HEK293 (cell line): ENCODE measurements around the gene ZMYM2.

ENCODE experiments used
- KLF1 ChIP-seq: fragments of 450-650 bp; formaldehyde crosslinking; IDR thresholded peaks from 2 replicates; pipeline ENCODE4 v1.5.1; 2016; ENCODE audit warnings: missing biosample characterization, missing genetic modification characterization
- ZBTB7A ChIP-seq: fragments of 450-650 bp; formaldehyde crosslinking; IDR thresholded peaks from 2 replicates; pipeline ENCODE4 v1.5.1; 2016; ENCODE audit warnings: low read depth, missing biosample characterization, missing genetic modification characterization
- ZNF266 ChIP-seq: fragments of 450-650 bp; formaldehyde crosslinking; IDR thresholded peaks from 2 replicates; pipeline ENCODE4 v1.5.1; 2016; ENCODE audit warnings: missing biosample characterization, missing genetic modification characterization, low read depth
- ZNF510 ChIP-seq: fragments of 450-650 bp; formaldehyde crosslinking; IDR thresholded peaks from 2 replicates; pipeline ENCODE4 v1.5.1; 2018; ENCODE audit warnings: mild to moderate bottlenecking, missing genetic modification characterization, missing biosample characterization; ENCODE audit not compliant: insufficient replicate concordance
- ZNF530 ChIP-seq: fragments of 450-650 bp; formaldehyde crosslinking; IDR thresholded peaks from 2 replicates; pipeline ENCODE4 v1.5.1; 2016; ENCODE audit warnings: low read depth, missing biosample characterization, missing genetic modification characterization
- ZNF76 ChIP-seq: fragments of 450-650 bp; formaldehyde crosslinking; IDR thresholded peaks from 2 replicates; pipeline ENCODE4; 2016; ENCODE audit warnings: low read depth, missing biosample characterization, missing genetic modification characterization, borderline replicate concordance
- TF ChIP-seq, protein P1 (sequence below): fragments of 450-650 bp; formaldehyde crosslinking; IDR thresholded peaks from 2 replicates; pipeline ENCODE4 v1.5.1; 2016; ENCODE audit warnings: missing biosample characterization, missing genetic modification characterization
- TF ChIP-seq, protein P2 (sequence below): fragments of 450-650 bp; formaldehyde crosslinking; IDR thresholded peaks from 2 replicates; pipeline ENCODE4 v1.5.1; 2016; ENCODE audit warnings: missing biosample characterization, missing genetic modification characterization
- TF ChIP-seq, protein P3 (sequence below): fragments of 450-650 bp; IDR thresholded peaks from 2 replicates; pipeline ENCODE4 v1.5.1; 2018; ENCODE audit warnings: missing biosample characterization, missing genetic modification characterization
- TF ChIP-seq, protein P4 (sequence below): fragments of 450-650 bp; formaldehyde crosslinking; IDR thresholded peaks from 2 replicates; pipeline ENCODE4 v1.5.1; 2016; ENCODE audit warnings: missing biosample characterization, missing genetic modification characterization
- TF ChIP-seq, protein P5 (sequence below): IDR thresholded peaks from 2 replicates; pipeline ENCODE4 v1.6.1; 2011; ENCODE audit warnings: mild to moderate bottlenecking, low read depth, low read length, borderline replicate concordance
- TF ChIP-seq, protein P6 (sequence below): fragments of 450-650 bp; formaldehyde crosslinking; IDR thresholded peaks from 2 replicates; pipeline ENCODE4 v1.5.1; 2017; ENCODE audit warnings: missing biosample characterization, missing genetic modification characterization

DNA sequence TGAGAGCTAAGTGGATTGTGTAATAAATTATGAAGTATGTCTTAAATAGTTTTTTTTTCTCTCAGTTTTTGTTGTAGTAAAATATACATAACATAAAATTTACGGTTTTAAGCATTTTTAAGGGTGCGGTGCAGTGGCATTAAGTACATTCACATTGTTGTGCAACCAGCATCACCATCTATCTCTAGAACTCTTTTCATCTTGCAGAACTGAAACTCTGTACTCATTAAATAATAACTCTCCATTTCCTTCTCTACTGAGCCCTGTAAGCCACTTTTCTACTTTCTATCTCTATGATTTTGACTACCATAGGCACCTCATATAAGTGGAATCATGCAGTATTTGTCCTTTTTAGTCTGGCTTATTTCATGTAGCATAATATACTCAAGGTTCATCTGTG is 115.2 kb downstream of the ZMYM2 start:
- TF ChIP-seq, protein P1, sequence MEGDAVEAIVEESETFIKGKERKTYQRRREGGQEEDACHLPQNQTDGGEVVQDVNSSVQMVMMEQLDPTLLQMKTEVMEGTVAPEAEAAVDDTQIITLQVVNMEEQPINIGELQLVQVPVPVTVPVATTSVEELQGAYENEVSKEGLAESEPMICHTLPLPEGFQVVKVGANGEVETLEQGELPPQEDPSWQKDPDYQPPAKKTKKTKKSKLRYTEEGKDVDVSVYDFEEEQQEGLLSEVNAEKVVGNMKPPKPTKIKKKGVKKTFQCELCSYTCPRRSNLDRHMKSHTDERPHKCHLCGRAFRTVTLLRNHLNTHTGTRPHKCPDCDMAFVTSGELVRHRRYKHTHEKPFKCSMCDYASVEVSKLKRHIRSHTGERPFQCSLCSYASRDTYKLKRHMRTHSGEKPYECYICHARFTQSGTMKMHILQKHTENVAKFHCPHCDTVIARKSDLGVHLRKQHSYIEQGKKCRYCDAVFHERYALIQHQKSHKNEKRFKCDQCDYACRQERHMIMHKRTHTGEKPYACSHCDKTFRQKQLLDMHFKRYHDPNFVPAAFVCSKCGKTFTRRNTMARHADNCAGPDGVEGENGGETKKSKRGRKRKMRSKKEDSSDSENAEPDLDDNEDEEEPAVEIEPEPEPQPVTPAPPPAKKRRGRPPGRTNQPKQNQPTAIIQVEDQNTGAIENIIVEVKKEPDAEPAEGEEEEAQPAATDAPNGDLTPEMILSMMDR (tag by site-specific recombination): no peak
- no peak for TF ChIP-seq ZNF266 (tag by site-specific recombination)
- TF ChIP-seq, protein P2, sequence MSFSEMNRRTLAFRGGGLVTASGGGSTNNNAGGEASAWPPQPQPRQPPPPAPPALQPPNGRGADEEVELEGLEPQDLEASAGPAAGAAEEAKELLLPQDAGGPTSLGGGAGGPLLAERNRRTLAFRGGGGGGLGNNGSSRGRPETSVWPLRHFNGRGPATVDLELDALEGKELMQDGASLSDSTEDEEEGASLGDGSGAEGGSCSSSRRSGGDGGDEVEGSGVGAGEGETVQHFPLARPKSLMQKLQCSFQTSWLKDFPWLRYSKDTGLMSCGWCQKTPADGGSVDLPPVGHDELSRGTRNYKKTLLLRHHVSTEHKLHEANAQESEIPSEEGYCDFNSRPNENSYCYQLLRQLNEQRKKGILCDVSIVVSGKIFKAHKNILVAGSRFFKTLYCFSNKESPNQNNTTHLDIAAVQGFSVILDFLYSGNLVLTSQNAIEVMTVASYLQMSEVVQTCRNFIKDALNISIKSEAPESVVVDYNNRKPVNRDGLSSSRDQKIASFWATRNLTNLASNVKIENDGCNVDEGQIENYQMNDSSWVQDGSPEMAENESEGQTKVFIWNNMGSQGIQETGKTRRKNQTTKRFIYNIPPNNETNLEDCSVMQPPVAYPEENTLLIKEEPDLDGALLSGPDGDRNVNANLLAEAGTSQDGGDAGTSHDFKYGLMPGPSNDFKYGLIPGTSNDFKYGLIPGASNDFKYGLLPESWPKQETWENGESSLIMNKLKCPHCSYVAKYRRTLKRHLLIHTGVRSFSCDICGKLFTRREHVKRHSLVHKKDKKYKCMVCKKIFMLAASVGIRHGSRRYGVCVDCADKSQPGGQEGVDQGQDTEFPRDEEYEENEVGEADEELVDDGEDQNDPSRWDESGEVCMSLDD (tag by site-specific recombination): no peak
- TF ChIP-seq, protein P3, sequence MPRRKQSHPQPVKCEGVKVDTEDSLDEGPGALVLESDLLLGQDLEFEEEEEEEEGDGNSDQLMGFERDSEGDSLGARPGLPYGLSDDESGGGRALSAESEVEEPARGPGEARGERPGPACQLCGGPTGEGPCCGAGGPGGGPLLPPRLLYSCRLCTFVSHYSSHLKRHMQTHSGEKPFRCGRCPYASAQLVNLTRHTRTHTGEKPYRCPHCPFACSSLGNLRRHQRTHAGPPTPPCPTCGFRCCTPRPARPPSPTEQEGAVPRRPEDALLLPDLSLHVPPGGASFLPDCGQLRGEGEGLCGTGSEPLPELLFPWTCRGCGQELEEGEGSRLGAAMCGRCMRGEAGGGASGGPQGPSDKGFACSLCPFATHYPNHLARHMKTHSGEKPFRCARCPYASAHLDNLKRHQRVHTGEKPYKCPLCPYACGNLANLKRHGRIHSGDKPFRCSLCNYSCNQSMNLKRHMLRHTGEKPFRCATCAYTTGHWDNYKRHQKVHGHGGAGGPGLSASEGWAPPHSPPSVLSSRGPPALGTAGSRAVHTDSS (tag by site-specific recombination): no peak
- TF ChIP-seq KLF1 (tag by site-specific recombination): no peak
- TF ChIP-seq, protein P4, sequence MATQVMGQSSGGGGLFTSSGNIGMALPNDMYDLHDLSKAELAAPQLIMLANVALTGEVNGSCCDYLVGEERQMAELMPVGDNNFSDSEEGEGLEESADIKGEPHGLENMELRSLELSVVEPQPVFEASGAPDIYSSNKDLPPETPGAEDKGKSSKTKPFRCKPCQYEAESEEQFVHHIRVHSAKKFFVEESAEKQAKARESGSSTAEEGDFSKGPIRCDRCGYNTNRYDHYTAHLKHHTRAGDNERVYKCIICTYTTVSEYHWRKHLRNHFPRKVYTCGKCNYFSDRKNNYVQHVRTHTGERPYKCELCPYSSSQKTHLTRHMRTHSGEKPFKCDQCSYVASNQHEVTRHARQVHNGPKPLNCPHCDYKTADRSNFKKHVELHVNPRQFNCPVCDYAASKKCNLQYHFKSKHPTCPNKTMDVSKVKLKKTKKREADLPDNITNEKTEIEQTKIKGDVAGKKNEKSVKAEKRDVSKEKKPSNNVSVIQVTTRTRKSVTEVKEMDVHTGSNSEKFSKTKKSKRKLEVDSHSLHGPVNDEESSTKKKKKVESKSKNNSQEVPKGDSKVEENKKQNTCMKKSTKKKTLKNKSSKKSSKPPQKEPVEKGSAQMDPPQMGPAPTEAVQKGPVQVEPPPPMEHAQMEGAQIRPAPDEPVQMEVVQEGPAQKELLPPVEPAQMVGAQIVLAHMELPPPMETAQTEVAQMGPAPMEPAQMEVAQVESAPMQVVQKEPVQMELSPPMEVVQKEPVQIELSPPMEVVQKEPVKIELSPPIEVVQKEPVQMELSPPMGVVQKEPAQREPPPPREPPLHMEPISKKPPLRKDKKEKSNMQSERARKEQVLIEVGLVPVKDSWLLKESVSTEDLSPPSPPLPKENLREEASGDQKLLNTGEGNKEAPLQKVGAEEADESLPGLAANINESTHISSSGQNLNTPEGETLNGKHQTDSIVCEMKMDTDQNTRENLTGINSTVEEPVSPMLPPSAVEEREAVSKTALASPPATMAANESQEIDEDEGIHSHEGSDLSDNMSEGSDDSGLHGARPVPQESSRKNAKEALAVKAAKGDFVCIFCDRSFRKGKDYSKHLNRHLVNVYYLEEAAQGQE: no peak
- TF ChIP-seq, protein P5, sequence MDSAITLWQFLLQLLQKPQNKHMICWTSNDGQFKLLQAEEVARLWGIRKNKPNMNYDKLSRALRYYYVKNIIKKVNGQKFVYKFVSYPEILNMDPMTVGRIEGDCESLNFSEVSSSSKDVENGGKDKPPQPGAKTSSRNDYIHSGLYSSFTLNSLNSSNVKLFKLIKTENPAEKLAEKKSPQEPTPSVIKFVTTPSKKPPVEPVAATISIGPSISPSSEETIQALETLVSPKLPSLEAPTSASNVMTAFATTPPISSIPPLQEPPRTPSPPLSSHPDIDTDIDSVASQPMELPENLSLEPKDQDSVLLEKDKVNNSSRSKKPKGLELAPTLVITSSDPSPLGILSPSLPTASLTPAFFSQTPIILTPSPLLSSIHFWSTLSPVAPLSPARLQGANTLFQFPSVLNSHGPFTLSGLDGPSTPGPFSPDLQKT: no peak
- TF ChIP-seq ZNF530 (tag by site-specific recombination): no peak
- TF ChIP-seq, protein P6, sequence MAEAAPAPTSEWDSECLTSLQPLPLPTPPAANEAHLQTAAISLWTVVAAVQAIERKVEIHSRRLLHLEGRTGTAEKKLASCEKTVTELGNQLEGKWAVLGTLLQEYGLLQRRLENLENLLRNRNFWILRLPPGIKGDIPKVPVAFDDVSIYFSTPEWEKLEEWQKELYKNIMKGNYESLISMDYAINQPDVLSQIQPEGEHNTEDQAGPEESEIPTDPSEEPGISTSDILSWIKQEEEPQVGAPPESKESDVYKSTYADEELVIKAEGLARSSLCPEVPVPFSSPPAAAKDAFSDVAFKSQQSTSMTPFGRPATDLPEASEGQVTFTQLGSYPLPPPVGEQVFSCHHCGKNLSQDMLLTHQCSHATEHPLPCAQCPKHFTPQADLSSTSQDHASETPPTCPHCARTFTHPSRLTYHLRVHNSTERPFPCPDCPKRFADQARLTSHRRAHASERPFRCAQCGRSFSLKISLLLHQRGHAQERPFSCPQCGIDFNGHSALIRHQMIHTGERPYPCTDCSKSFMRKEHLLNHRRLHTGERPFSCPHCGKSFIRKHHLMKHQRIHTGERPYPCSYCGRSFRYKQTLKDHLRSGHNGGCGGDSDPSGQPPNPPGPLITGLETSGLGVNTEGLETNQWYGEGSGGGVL: no peak
- TF ChIP-seq ZNF510 (tag by site-specific recombination): no peak
- no peak for TF ChIP-seq ZNF76 (tag by site-specific recombination)
- TF ChIP-seq ZBTB7A (tag by site-specific recombination): no peak
